Mesothelial cell of epicardium (in vitro differentiated cells): ENCODE measurements around the gene SLC1A7. TPM values are rescaled to one million over a fixed set of nuclear protein-coding genes. Genes with fewer than 3 reads are reported as not detected.

Source experiments
- DNase-seq, 2 experiments: peaks; one replicate each; pipeline ENCODE4 v3.0.0; 2021; ENCODE audit warnings: low spot score in 2 of 2; ENCODE audit not compliant: unreplicated experiment in 2 of 2
- H3K27ac Mint-ChIP-seq: 2 replicates; pipeline ENCODE4 v1.8.0; 2021; ENCODE audit warnings: mixed read lengths
- H3K27me3 Mint-ChIP-seq: 2 replicates; pipeline ENCODE4 v1.8.0; 2021; ENCODE audit warnings: low read depth, mixed read lengths
- H3K36me3 Mint-ChIP-seq: 2 replicates; pipeline ENCODE4 v1.8.0; 2021; ENCODE audit warnings: mixed read lengths
- H3K4me1 Mint-ChIP-seq: 2 replicates; pipeline ENCODE4 v1.8.0; 2021; ENCODE audit warnings: mixed read lengths
- H3K4me3 Mint-ChIP-seq: 2 replicates; pipeline ENCODE4 v1.8.0; 2021; ENCODE audit warnings: mild to moderate bottlenecking, moderate library complexity, mixed read lengths
- H3K9me3 Mint-ChIP-seq: 2 replicates; pipeline ENCODE4 v1.8.0; 2021; ENCODE audit warnings: mixed read lengths
- CTCF ChIP-seq: fragments of 200-600 bp; sonication (generic); IDR thresholded peaks from one replicate; pipeline ENCODE4 v1.5.0; 2021; ENCODE audit warnings: antibody characterized with exemption; ENCODE audit not compliant: unreplicated experiment
- total RNA-seq: library from RNA; stranded (reverse); gene quantifications from 3 replicates; pipeline ENCODE4 v1.2.1, GENCODE V29; 2021

The SLC1A7 gene
- total RNA-seq, 1 donor from 2014 or later = not detected

- H3K4me3 Mint-ChIP-seq = no peak overlapping the region
- no peak for DNase-seq
- no peaks in the 10 kb centered on the region for H3K36me3 Mint-ChIP-seq
- no peaks in the 10 kb centered on the region for H3K9me3 Mint-ChIP-seq
- no peaks in the 10 kb centered on the region for H3K27me3 Mint-ChIP-seq
- no peaks in the 10 kb centered on the region for H3K4me1 Mint-ChIP-seq
- no peak overlapping the region for H3K27ac Mint-ChIP-seq
- no peak for TF ChIP-seq CTCF
Measured at GRCh38 chr1:53153752-53154151, 11.3 kb upstream of the SLC1A7 start.

GRCh38 chr1:53148123-53148522 lies 5.7 kb upstream of the SLC1A7 start:
- H3K4me3 Mint-ChIP-seq = no peak overlapping the region
- H3K36me3 Mint-ChIP-seq = no peaks in the 10 kb centered on the region
- peak overlapping the region; percentile 9 for H3K27ac Mint-ChIP-seq
- no peaks in the 10 kb centered on the region for H3K9me3 Mint-ChIP-seq
- no peaks in the 10 kb centered on the region for H3K27me3 Mint-ChIP-seq
- DNase-seq = no peak
- peaks cover 24% of the 10 kb centered on the region for H3K4me1 Mint-ChIP-seq
- TF ChIP-seq CTCF = no peak

GRCh38 chr1:53147174-53147573 lies 4.7 kb upstream of the SLC1A7 start:
- H3K4me3 Mint-ChIP-seq = no peak overlapping the region
- no peak for DNase-seq
- no peaks in the 10 kb centered on the region for H3K36me3 Mint-ChIP-seq
- peaks cover 24% of the 10 kb centered on the region for H3K4me1 Mint-ChIP-seq
- no peak for TF ChIP-seq CTCF
- no peaks in the 10 kb centered on the region for H3K27me3 Mint-ChIP-seq
- peak overlapping the region; percentile 94 for H3K27ac Mint-ChIP-seq
- no peaks in the 10 kb centered on the region for H3K9me3 Mint-ChIP-seq

GRCh38 chr1:53145942-53146708 lies 3.7 kb upstream of the SLC1A7 start:
- Mint-ChIP-seq H3K27me3 (no peaks in the 10 kb centered on the region), H3K36me3 (no peaks in the 10 kb centered on the region), H3K9me3 (no peaks in the 10 kb centered on the region), H3K4me3 (peak overlapping the region; percentile 7), H3K27ac (peak overlapping the region; percentile 94), H3K4me1 (peaks cover 24% of the 10 kb centered on the region)
- TF ChIP-seq CTCF = no peak
- peak; percentile 81 to 87 for DNase-seq

GRCh38 chr1:53145619-53145941 lies 3.1 kb upstream of the SLC1A7 start:
- H3K36me3 Mint-ChIP-seq = no peaks in the 10 kb centered on the region
- TF ChIP-seq CTCF = no peak
- peak overlapping the region; percentile 94 for H3K27ac Mint-ChIP-seq
- H3K4me1 Mint-ChIP-seq = peaks cover 24% of the 10 kb centered on the region
- H3K9me3 Mint-ChIP-seq = no peaks in the 10 kb centered on the region
- no peaks in the 10 kb centered on the region for H3K27me3 Mint-ChIP-seq
- DNase-seq = no peak
- peak overlapping the region; percentile 7 for H3K4me3 Mint-ChIP-seq
